H1 (cell line): ENCODE measurements around the gene TSPEAR. TPM values are rescaled to one million over a fixed set of nuclear protein-coding genes. Genes with fewer than 3 reads are reported as not detected.

ENCODE experiments used
- CEBPB ChIP-seq: IDR thresholded peaks from 2 replicates; pipeline ENCODE4 v1.6.1; 2012; ENCODE audit warnings: low read depth, low read length
- CHD1 ChIP-seq: IDR thresholded peaks from 2 replicates; pipeline ENCODE4 v1.6.1; 2012; ENCODE audit warnings: low read depth, low read length, improper control_type of control experiment
- CHD7 ChIP-seq: fragments of 300-600 bp; sonication (generic); IDR thresholded peaks from 2 replicates; pipeline ENCODE4 v1.7.1; 2012; ENCODE audit warnings: low read length, moderate library complexity, mild to moderate bottlenecking, inconsistent platforms; ENCODE audit not compliant: insufficient replicate concordance
- CREB1 ChIP-seq: IDR thresholded peaks from 2 replicates; pipeline ENCODE4 v1.6.1; 2012; ENCODE audit warnings: inconsistent platforms
- CTBP2 ChIP-seq: IDR thresholded peaks from 2 replicates; pipeline ENCODE4 v1.7.0; 2011; ENCODE audit warnings: borderline replicate concordance, mild to moderate bottlenecking, moderate library complexity, mixed read lengths, low read length; ENCODE audit not compliant: insufficient read depth, insufficient read length
- E2F6 ChIP-seq: IDR thresholded peaks from 2 replicates; pipeline ENCODE4 v1.6.1; 2012; ENCODE audit warnings: inconsistent platforms
- JUND ChIP-seq: IDR thresholded peaks from 2 replicates; pipeline ENCODE4 v1.6.1; 2011; ENCODE audit warnings: mild to moderate bottlenecking, improper control_type of control experiment, low read length
- RFX5 ChIP-seq: IDR thresholded peaks from 2 replicates; pipeline ENCODE4 v1.6.1; 2011; ENCODE audit warnings: low read depth, low read length, improper control_type of control experiment, borderline replicate concordance
- SP1 ChIP-seq: IDR thresholded peaks from 2 replicates; pipeline ENCODE4 v1.6.1; 2011; ENCODE audit warnings: low read depth, low read length
- TAF1 ChIP-seq: IDR thresholded peaks from 2 replicates; pipeline ENCODE4 v1.6.1; 2011; ENCODE audit warnings: mild to moderate bottlenecking, low read depth, low read length
- YY1 ChIP-seq: IDR thresholded peaks from 2 replicates; pipeline ENCODE4 v1.6.1; 2011; ENCODE audit warnings: low read depth, mild to moderate bottlenecking, low read length
- polyA plus RNA-seq, 7 experiments: library from polyadenylated mRNA; depleted of rRNA in 3 of 7; stranded (reverse) in 5 of 7; unstranded in 2 of 7; fragments of >200 nt in 5 of 7; fragments of 200-250 nt in 2 of 7; gene quantifications; 1 replicate in 5 of 7; 2 replicates in 1 of 7; 4 replicates in 1 of 7; pipeline versions ENCODE4 v1.2.1 to v1.2.3, GENCODE V29; 2011 to 2013; ENCODE audit warnings: missing spikeins in 2 of 7, mixed read lengths in 2 of 7
- total RNA-seq: library from RNA; stranded (reverse); fragmentation: NEBNext Ultra II Directional; extraction: Animal tissue kit (Norgen Biotek cat#: 25700); gene quantifications from 2 replicates; pipeline ENCODE4 v1.2.1, GENCODE V29; 2021

TSPEAR gene
- total and polyA plus RNA-seq, 2 of the 8 experiments (the other 6 are each of a cell fraction or from before 2014, with no cell fraction given), result 0.58 to 0.89 TPM

- no peak for TF ChIP-seq CHD7
- TF ChIP-seq CTBP2, result no peak
- TF ChIP-seq CHD1, result no peak
- no peak for TF ChIP-seq RFX5
- TF ChIP-seq CREB1, result no peak
- no peak for TF ChIP-seq E2F6
- TF ChIP-seq JUND, result no peak
- no peak for TF ChIP-seq YY1
- no peak for TF ChIP-seq SP1
- TF ChIP-seq TAF1, result no peak
- TF ChIP-seq CEBPB, result no peak
Observed at GRCh38 chr21:44569861-44570517, 141.4 kb downstream of the TSPEAR start (continued).
